Stimulated activated CD8-positive, alpha-beta memory T cell treated with anti-CD3 and anti-CD28 coated beads, Interleukin-7, amount 100 ng/mL, for 24 hours (primary cell): ENCODE data around the gene DGLUCY.
"Not testable (repeated sequence)": the region's sequence is repeated elsewhere in the genome, so short reads cannot be mapped to it uniquely, and the experiment has no call there.

Experiments used
- DNase-seq: peaks from one replicate; pipeline ENCODE4 v3.0.0-alpha.2; 2020; ENCODE audit warnings: low read depth

Gene DGLUCY

DNA sequence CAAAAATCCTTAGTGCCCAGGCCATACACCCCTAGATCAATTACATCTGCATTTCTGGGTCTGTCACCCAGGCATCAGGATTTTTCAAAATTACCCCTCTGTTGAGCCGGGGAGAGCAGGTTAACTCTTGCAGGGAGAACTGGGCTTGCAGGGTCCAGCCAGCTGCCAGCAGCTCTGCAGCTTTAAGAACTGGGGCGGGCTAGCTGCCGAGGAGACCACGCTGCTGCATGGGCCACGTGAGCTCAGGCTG is at the start of gene DGLUCY:
Gene DGLUCY, plus strand, starts transcription at position 245 of the 250 bp plus-strand sequence. CDS start 46,222 bp downstream, outside the sequence.
- no peak for DNase-seq

- no peak for DNase-seq
Observed at GRCh38 chr14:91065266-91065665, 48.6 kb upstream of the DGLUCY start.

DNA sequence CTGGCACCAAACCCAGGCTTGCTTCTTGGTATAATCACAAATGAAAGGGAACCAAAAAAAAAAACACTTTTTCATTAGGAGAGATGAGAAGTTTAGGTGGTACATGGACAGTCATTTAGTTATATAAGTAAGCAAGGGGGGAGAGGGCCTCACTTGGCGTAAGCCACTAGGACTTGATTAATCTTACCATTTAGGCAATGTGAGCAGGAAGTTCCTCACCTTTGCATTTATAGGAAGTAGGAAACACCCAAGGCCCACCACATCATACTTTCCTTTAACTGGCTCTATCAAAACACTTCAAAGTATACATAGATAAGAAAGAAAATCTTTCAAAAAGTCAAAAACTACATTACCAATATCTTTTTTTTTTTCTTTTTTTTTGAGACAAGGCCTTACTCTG is 46.7 kb upstream of the DGLUCY start:
- no peak for DNase-seq

DNA sequence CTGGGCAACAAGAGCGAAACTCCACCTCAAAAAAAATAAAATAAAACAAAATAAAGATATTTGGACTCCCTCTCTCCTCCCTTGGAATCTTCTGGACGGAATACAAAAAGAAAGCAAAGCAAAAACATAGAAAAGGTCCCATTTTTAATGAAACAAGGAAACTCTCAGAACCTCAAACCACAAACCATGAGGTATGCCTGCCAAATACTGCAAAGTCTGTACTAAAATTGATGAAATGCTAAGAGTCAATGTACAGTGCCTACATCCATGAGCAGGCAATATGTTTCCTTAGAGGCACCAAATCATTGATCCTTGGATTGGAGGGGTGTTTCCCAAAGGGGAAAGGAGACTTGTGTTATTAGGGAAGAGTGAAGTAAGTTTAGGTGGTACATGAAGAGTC is 45.2 kb upstream of the DGLUCY start:
- DNase-seq = no peak

GRCh38 chr14:91070572-91070971 is 43.3 kb upstream of the DGLUCY start:
- DNase-seq = no peak

DNA sequence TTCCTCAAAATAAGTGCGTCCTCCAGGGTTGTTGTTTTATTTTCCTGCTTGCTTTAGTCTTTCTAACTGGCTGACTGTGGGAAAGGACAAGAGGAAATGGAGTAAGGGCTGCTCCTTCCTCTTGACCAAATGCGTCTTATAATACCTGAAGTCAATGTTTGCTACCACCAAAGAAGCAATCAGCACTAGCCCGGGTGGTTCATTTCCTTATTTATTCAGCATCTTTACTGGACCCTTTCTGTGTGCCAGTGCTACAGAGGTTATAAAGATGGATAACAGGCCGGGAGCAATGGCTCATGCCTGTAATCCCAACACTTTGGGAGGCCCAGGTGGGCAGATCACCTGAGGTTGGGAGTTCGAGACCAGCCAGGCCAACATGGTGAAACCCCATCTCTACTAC is 38.3 kb upstream of the DGLUCY start:
- DNase-seq = no peak

GRCh38 chr14:91078095-91078737 is 35.7 kb upstream of the DGLUCY start:
- peak; percentile 21 for DNase-seq

DNA sequence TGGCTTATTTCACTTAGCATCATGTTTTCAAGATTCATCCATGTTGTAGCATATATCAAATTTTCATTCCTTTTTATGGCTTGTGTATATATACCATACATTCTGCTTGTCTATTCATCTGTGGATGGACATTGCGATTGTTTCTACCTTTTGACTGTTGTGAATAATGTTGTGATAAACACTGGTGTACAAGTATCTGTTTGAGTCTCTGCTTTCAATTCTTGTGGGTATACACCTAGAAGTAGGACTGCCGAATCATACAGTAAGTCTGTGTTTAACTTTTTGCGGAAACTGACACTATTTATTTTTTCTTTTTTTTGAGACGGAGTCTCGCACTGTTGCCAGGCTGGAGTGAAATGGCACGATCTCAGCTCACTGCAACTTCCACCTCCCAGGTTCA is 33.8 kb upstream of the DGLUCY start:
- no peak for DNase-seq

- DNase-seq = no peak
Observed at GRCh38 chr14:91082282-91082681, 31.6 kb upstream of the DGLUCY start.

DNA sequence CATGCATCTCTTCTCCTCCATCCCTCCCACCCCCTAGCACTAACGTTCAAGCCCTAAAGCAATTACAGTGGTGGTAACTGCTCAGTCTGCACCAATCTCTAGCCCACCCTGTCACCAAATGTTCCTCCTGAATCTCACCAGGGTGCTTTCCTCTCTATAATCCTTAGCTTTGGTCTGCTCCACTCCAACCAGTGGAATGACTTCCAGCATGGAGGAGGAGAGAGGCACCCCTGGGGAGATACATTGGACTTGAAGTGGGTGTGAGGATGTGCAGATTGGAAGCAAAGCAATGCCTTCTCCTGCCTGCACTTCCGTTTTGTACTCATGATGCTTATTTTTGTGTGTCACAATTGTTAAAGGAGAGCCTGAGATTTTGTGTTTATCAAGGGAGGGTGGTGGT is 29.4 kb upstream of the DGLUCY start:
- DNase-seq = no peak

- DNase-seq = not testable (repeated sequence)
Observed at GRCh38 chr14:91087470-91087869, 26.4 kb upstream of the DGLUCY start.

GRCh38 chr14:91088585-91089235 is 25.2 kb upstream of the DGLUCY start:
- DNase-seq = no peak

GRCh38 chr14:91089958-91090535 is 23.8 kb upstream of the DGLUCY start:
- DNase-seq = no peak

- no peak for DNase-seq
Observed at GRCh38 chr14:91090743-91091142, 23.1 kb upstream of the DGLUCY start.

DNA sequence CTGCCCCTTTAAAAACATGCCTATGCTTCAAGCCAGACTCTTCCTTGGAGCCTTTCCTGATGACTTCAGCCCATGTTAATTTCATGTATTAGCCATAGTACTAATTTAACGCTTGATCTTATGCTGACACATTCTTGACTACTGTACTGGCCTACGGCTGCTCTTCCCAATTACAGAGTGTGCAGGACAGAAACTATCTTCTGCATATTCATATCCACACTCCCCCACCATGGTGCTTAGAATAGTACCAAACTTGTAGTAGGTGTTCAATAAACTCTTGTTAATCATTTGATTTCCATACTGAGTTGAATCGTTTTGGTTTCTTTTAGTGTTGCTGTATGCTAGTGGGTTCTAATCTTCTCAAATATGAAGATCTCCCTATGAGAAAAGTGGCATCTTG is 21.8 kb upstream of the DGLUCY start:
- no peak for DNase-seq

DNA sequence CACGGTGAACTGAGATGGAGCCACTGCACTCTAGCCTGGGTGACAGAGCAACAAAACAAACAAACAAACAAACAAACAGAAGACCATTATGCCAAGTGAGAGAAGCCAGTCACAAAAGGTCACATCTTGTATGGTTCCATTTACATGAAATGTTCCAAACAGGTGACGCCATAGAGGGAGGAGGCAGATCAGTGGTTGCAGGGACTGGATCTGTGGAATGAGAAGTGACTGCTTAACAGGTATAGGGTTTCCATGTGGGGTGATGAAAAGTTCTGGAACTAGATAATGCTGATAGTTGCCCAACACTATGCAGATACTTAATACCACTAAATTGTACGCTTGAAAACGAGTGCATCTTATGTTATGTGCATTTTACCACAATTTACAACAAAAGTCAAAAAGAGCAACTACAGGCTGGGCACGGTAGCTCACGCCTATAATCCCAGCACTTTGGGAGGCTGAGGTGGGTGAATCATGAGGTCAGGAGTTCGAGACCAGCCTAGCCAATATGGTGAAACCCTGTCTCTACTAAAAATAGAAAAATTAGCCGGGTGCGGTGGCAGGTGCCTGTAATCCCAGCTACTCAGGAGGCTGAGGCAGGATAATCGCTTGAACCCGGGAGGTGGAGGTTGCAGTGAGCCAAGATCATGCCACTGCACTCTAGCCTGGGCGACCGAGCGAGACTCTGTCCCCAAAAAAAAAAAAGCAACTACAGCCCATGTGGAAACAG is 20.0 kb upstream of the DGLUCY start:
- not testable (repeated sequence) for DNase-seq

GRCh38 chr14:91094772-91095171 is 19.1 kb upstream of the DGLUCY start:
- DNase-seq = no peak

DNA sequence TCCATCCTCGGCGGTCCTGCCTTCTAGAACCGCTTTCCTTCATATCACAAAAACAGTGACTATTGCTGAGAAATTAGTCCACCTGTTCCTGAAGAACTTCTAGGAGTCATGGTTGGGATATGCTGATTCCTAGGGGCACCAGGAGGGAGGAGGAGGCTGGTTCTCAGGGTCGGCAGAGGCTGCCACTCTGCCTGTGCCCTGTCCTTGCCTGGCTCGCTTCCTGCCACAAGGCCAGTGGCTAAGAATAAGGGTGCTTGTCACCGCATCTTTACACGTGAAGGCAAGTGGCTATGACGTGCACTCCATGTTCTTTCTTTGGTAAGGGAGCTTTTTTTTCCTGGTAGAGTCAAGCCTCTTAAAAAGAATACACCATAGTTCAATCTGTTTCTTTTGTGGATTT is 18.7 kb upstream of the DGLUCY start:
- DNase-seq = no peak

- not testable (repeated sequence) for DNase-seq
Observed at GRCh38 chr14:91097657-91098056, 16.2 kb upstream of the DGLUCY start.

- no peak for DNase-seq
Observed at GRCh38 chr14:91098591-91098990, 15.3 kb upstream of the DGLUCY start.

DNA sequence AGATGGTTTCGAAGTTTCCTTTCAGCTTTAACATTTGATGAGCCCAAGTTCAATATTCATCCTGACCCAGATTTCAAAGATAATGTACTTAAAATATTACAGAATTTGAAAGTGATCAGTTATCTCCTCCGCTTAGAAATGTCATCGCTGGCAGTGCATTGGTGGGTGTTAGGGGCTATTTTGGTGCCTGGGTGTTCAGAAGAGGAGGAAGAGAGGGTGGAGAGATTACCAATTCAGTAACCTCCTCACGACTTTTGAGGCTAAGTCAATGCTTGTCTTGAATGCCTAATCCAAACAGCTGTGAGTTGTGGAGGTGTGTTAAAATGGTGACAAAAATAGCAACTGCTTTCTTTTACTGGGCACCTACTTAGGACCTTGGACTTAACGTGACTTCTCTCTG is 13.8 kb upstream of the DGLUCY start:
- no peak for DNase-seq

DNA sequence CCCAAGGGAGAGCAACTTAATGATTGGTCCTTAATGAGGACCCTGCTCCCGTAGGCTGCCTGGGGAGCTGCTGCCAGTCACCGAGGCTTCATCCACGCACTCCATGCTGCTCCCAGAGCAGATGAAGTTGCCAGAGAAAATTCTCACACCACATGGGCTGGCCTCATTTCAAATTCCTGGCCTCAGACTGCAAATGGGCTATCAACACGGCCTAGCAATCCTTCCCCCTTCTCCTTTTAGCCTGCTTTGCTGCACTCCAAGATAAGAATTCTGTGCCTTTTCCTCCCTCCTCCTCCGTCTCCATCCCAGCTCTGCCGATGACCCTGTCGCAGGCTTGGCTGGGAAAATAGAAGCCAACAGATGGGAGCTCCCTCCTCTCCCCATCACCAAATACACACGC is 10.8 kb upstream of the DGLUCY start:
- DNase-seq = no peak

DNA sequence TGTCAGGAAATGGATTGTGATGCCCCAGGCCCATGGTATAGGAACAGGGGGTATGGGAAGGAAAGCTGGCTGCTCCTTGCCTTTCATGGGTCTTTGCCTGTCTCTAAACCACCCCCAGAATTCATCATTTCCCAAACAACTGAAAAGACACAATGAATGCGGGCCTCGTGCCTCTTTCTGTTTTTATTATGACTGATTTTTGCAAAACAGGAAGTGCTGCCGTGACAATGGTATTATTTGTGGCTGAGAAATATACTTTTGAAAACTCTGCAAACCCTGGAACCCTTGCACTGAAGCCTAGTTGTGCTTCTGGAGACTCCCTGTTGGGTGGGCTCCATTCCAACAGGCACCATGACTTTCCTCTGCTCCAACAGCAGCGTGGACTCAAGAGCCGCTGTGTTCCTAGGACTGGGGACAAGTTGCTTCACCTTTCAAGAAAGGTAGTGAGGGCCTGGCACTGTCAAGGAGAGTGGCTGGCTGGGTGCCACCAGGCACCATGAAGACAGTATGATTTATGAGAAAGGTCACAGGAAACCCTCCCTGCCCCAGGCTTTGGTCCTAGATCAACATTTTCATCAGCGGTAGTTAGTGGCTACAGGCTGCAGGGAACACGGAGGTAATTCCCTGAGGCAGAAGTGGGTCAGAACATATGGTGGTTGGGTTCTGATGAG is 4.8 kb upstream of the DGLUCY start:
- no peak for DNase-seq
